Mesodermal cell (in vitro differentiated cells): ENCODE data around the gene SCRT2.

Experiments used
- H3K27ac ChIP-seq: 2 replicates; pipeline ENCODE4 v1.7.0; 2013; ENCODE audit warnings: mild to moderate bottlenecking, low read depth, low read length, moderate library complexity; ENCODE audit not compliant: severe bottlenecking
- H3K36me3 ChIP-seq: 2 replicates; pipeline ENCODE4 v1.7.1; 2013; ENCODE audit warnings: mild to moderate bottlenecking, low read length, moderate library complexity; ENCODE audit not compliant: control insufficient read depth, insufficient read depth
- H3K4me1 ChIP-seq: one replicate; pipeline ENCODE4 v1.7.1; 2013; ENCODE audit warnings: mild to moderate bottlenecking, low read length; ENCODE audit not compliant: insufficient read depth, control insufficient read depth, poor library complexity, severe bottlenecking
- H3K4me3 ChIP-seq: 2 replicates; pipeline ENCODE4 v1.7.0; 2013; ENCODE audit warnings: low read length, control low read depth, mild to moderate bottlenecking; ENCODE audit not compliant: insufficient read depth, poor library complexity, severe bottlenecking; ENCODE audit errors: extremely low read depth
- H3K9me3 ChIP-seq: 2 replicates; pipeline ENCODE4 v1.7.1; 2013; ENCODE audit warnings: mild to moderate bottlenecking, low read length, moderate library complexity; ENCODE audit not compliant: control insufficient read depth
- WGBS, 2 experiments: methylation state at CpG; one replicate each; pipeline ENCODE4 v1.1.5; 2013; ENCODE audit warnings: missing lambda C conversion rate in 2 of 2; ENCODE audit not compliant: insufficient coverage in 2 of 2; 5-methylcytosine and 5-hydroxymethylcytosine counted together

The SCRT2 gene

DNA sequence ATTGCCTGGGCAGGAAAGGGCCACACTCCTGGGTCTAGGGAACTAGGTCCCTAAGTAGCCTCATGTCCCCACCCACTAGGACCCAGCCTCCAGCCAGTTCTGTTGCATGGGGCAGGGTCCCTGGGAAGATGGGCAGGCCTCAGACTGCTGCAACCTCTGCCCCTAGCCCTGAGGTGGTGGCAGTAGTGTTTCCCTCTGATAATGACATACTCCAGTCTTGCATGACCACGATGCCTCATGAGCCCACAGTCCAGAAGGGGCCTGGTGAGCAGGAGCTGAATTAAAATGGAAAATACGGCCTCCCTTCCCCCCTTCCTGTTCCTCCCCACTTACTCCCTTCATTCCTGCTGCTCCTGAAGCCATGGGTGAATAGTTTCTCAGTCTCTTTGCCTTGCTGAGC lies 36.0 kb upstream of the SCRT2 start:
- H3K4me1 ChIP-seq = no peaks in the 10 kb centered on the region
- no peaks in the 10 kb centered on the region for H3K36me3 ChIP-seq
- peaks cover 12% of the 10 kb centered on the region for H3K9me3 ChIP-seq
- WGBS, 2 experiments = 80% methylated on average over 1 of the region's 2 CpGs; no CpG with 5 or more reads in 1 of the 2 experiments
- H3K4me3 ChIP-seq = no peak overlapping the region
- H3K27ac ChIP-seq = no peak overlapping the region

DNA sequence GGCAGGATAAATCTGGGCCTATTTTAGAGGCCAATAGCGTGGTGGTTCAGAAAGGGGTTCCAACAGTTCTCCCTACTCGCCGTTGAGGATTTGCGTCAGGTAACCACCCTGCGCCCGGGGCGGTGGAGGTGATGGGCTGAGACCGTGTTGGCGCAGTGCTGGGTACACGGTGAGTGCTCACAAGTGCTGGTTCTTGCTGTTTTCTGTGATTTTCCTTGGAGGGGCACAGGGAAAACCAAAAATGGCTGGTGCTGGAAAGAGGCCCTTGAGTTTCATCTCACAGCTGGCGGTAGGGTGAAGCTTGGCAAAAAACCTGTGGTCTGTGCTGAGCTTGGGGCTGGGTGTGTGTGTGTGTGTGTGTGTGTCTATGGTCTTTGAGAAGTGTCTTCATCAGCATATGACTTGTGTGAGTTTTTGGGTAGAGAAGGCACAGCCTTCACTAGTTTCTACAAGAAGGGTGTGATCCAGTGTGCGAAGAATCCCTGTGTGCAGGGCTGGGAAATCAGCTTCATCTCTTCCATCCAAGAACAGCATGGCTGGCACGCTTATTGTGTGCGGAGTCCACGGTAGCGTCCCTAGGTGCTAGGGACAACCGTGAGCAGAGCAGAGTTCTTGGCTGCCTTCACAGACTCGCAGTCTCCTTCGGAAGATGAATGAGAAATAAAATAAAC lies 35.3 kb upstream of the SCRT2 start:
- peaks cover 12% of the 10 kb centered on the region for H3K9me3 ChIP-seq
- H3K27ac ChIP-seq = no peak overlapping the region
- WGBS, 2 experiments = 92 to 94% methylated on average over 18 to 19 of the region's 19 CpGs

DNA sequence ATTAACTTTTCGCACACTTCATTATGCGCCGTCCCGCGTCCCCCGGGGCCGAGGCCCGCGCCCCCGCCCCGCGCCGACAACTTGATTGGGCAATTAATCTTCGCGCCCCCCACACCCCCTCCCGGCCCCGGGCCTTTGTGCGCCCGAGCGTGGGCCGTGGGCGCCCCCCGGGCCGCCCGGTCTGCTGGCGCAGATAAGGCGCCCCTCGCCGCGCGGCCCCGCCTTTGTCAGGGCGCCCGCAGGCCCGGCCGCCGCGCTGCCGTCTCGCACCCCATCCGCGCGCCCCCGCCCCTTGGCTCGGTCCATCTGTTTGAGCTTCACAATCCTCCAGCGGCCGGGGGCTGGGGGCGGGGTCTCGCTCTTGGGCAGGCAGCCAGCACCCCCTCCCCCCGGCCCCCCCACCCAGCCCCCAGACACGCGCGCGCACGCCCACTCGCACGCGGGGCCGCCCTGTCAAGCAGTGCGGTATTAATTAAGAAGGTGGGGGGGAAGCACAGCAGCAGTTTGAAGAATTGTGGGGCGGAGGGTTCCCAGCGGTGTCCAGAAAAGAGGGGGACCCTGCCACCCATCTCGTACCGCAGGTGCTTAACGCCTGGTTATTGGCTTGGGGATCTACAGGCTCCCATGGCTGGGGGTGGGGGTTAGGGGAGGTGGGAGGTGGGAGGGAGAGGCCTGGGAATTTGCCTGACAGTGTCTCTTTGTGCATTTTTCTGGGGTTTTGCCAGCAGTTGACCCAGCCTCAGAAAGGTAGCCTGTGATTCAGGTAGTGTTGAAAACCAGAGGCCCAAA lies 34.6 kb upstream of the SCRT2 start:
- H3K36me3 ChIP-seq = no peaks in the 10 kb centered on the region
- H3K9me3 ChIP-seq = peaks cover 12% of the 10 kb centered on the region
- H3K4me1 ChIP-seq = no peaks in the 10 kb centered on the region
- 12 to 67% methylated on average over 4 to 41 of the region's 65 CpGs for WGBS, 2 experiments
- no peak overlapping the region for H3K27ac ChIP-seq
- peak overlapping the region; percentile 25 for H3K4me3 ChIP-seq

More for the DNA sequence above, 35.3 kb upstream of the SCRT2 start:
- Histone ChIP-seq H3K4me1 (no peaks in the 10 kb centered on the region), H3K36me3 (no peaks in the 10 kb centered on the region), H3K4me3 (no peak overlapping the region)

DNA sequence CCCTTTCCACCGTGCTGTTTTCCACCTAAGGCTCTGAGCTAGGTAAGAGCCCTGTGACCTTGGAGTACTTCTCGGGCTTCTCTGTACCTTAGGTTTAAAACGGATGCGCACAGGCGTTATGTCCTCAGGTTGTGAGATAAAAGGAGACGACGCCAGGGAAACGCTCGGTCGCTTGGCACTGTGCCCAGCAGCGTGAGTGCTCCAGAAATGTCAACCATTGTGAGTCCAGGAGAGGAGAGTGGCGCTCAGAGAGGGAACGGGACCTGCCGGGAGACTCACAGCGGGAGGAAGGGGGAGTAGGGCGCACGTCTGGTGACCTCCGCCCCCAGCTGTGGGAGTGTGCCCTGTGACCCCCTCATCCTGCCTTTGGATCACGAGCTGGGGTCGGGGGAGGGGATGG lies 33.8 kb upstream of the SCRT2 start:
- H3K4me3 ChIP-seq = no peak overlapping the region
- H3K4me1 ChIP-seq = no peaks in the 10 kb centered on the region
- H3K27ac ChIP-seq = no peak overlapping the region
- H3K9me3 ChIP-seq = peaks cover 12% of the 10 kb centered on the region
- 82 to 94% methylated on average over 12 to 13 of the region's 20 CpGs for WGBS, 2 experiments
- no peaks in the 10 kb centered on the region for H3K36me3 ChIP-seq

GRCh38 chr20:708956-709355 lies 33.4 kb upstream of the SCRT2 start:
- Histone ChIP-seq H3K4me3 (no peak overlapping the region), H3K9me3 (peaks cover 12% of the 10 kb centered on the region), H3K36me3 (no peaks in the 10 kb centered on the region), H3K4me1 (no peaks in the 10 kb centered on the region), H3K27ac (no peak overlapping the region)
- 80% methylated on average over 1 of the region's 2 CpGs; no CpG with 5 or more reads in 1 of the 2 experiments for WGBS, 2 experiments

- Histone ChIP-seq H3K27ac (no peak overlapping the region), H3K36me3 (no peaks in the 10 kb centered on the region), H3K4me3 (no peak overlapping the region), H3K9me3 (peaks cover 8% of the 10 kb centered on the region), H3K4me1 (no peaks in the 10 kb centered on the region)
- WGBS, 2 experiments = 91 to 93% methylated on average over 10 to 11 of the region's 13 CpGs
These were observed 32.0 kb upstream of the SCRT2 start for GRCh38 chr20:707451-708110.

- no peaks in the 10 kb centered on the region for H3K36me3 ChIP-seq
- H3K4me3 ChIP-seq = no peak overlapping the region
- no peak overlapping the region for H3K27ac ChIP-seq
- peaks cover 8% of the 10 kb centered on the region for H3K9me3 ChIP-seq
- 81 to 86% methylated on average over 4 to 7 of the region's 8 CpGs for WGBS, 2 experiments
- no peaks in the 10 kb centered on the region for H3K4me1 ChIP-seq
These were observed 30.8 kb upstream of the SCRT2 start for GRCh38 chr20:706366-706885.

GRCh38 chr20:704726-705125 lies 29.1 kb upstream of the SCRT2 start:
- 79 to 100% methylated on average over 2 of the region's 4 CpGs for WGBS, 2 experiments
- H3K36me3 ChIP-seq = no peaks in the 10 kb centered on the region

DNA sequence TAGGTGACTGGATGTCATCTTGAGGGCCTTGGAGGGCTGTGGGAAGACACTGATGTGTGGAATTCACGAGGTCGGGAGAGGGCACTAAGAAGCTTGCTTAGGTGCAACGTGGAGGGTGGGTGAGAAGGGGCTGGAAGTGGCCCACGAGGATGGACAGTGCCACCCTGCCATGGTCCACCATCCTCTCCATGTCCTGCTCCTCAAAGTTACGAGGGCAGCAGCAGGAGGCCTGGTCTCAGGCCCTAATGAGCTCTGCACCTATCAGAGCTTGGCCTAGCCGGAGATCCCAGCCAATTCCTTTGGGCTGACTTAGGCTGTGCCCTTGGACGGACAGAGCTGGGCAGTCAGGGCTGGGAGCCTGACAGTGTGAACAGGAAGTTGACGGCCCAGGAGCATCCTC lies 27.8 kb upstream of the SCRT2 start:
- Histone ChIP-seq H3K36me3 (no peaks in the 10 kb centered on the region), H3K4me1 (no peaks in the 10 kb centered on the region), H3K4me3 (no peak overlapping the region), H3K27ac (no peak overlapping the region), H3K9me3 (peaks cover 3% of the 10 kb centered on the region)
- WGBS, 2 experiments = 89 to 94% methylated on average over 4 to 6 of the region's 8 CpGs

More at GRCh38 chr20:704726-705125, 29.1 kb upstream of the SCRT2 start:
- Histone ChIP-seq H3K9me3 (peaks cover 8% of the 10 kb centered on the region), H3K4me3 (no peak overlapping the region), H3K27ac (no peak overlapping the region), H3K4me1 (no peaks in the 10 kb centered on the region)

DNA sequence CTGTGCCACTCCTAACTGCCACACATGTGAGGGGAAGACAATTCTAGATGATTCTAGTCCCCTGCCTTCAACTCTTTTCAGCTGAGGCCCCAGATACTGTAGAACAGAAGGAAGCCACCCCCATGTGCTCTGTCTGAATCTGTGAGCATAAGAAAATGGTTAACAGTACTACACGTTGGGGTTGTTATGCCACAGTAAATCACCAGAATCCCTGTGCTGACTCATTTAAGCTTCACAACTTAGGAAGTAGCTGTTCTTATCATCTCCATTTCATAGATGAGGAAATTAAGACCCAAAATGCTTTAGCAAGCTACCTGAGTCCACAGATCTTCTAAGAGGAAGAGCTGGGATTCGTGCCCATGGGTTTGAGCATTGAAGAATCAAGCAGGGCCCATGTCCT lies 27.4 kb upstream of the SCRT2 start:
- WGBS, 2 experiments = 89 to 94% methylated on average over 1 to 2 of the region's 2 CpGs
- no peaks in the 10 kb centered on the region for H3K4me1 ChIP-seq
- H3K9me3 ChIP-seq = no peaks in the 10 kb centered on the region
- no peak overlapping the region for H3K27ac ChIP-seq
- H3K36me3 ChIP-seq = no peaks in the 10 kb centered on the region
- no peak overlapping the region for H3K4me3 ChIP-seq
